ENCODE data around the gene TBL2.
"Not testable (repeated sequence)": the region's sequence is repeated elsewhere in the genome, so short reads cannot be mapped to it uniquely, and the experiment has no call there.

Gene TBL2

DNA sequence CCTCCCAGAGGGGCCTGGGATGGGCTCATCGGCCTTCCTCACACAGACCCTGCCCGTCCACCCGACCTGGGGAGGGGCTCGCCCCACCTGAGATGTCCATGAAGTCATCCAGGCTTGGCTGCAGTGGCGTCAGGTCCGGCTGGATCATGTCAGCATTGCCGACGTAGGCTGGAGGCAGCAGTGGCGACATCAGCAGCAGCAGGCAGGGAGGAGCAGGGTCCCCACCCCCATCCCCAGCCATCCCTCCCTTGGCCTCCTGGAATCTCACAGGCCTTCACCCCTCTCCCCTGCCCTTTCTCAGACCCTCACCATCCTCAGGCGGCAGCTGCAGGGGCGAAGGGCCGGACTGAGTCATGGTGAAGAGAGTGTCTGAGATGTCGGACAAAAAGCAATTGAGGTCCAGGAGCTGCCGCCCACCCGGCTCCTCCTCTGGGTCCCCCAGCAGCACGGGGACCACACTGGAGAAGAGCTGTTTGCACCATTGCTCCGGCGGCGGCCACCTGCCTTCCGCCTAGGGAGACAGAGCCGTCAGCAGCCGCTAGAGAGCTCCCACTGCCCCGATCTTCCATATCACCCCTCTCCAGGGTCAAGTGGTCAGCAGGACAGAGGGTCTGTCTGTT, 27.3 kb upstream of the TBL2 start:
- DNase-seq: no peak

DNA sequence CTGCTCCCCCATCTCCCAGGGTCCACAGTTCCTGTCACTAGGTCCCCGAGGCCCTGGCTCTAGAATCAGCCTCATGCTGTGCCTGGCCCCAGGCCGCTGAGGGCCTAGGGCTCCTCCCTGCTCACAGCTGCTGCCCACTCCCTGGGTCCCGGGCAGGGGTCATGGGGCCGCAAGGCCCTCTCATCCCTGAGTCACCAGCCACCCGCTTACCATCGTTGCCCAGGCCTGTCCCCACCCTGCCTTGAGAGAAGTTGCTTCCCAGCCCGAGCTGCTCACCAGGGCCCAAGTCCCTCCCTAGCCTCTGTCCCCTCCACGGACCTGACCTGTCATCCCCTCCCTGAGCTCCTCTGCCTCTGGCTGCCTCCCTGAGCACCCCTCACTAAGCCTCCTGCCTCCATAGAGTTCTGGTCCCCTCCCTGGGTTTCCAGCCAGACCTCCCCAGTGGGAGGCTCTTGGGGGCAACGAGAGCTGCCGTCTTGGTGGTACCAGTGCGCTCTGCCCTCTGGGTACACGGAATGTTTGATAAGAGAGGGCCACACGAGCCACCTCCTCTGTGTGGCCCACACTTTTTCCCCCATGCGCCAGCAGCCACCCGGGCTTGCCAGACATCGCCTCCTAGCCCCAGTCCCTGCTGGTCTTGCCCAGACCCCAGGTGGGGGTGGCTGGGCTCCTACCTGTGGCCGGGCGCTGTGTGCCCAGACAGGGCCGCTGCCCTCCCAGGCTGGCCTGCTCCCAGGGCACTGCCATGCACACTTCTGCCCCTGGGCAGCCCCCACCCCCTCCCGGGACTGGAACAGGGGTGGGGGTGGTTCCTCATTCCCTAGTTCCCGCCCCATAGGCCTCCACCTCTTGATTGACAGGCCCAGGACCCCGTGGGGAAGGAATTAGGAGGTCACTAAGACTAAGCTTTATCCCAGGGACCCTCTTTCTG, 24.6 kb upstream of the TBL2 start:
- DNase-seq: no peak

- no peak for DNase-seq
Measured at GRCh38 chr7:73599916-73600315, 21.5 kb upstream of the TBL2 start.

GRCh38 chr7:73599151-73599882, 20.9 kb upstream of the TBL2 start:
- no peak for DNase-seq

DNA sequence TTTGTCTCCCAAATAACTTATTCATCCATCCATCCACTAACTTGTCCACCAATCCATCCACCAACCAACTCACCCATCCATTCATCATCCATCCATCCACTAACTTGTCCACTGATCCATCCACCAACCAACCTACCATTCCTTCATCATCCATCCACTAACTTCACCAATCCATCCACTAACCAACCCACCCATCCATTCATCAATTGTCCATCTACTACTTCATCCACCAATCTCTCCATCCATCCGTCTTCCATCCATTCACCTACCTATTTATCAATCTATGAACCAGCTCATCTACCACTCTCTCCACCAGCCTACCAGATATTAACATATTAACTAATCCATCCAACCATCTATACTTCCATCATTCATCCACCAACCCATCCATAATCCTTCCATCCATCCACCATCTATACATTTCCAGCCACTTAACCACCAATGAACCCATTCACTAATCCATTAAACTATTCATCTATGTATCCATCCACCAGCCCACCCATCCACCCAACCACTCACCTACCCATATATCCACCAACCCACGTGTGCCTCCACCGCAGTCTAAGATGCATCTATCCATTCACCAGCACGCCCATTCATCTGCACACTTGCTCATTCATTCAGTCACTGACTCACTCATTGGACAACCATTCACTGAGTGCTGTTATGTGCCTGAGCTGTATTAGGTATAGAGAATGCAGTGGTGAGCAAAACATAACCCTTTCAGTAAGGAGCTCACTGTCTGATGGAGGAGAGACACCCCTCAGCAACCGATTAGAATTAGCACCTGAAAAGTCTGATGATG, 19.8 kb upstream of the TBL2 start:
- DNase-seq: no peak

- DNase-seq: no peak
Measured at GRCh38 chr7:73596191-73597065, 18.0 kb upstream of the TBL2 start.

- no peak for DNase-seq
Measured at GRCh38 chr7:73595358-73595757, 17.0 kb upstream of the TBL2 start.

GRCh38 chr7:73593207-73594045, 15.0 kb upstream of the TBL2 start:
- DNase-seq: no peak

- DNase-seq: no peak
Measured at GRCh38 chr7:73586911-73587310, 8.5 kb upstream of the TBL2 start.

- no peak for DNase-seq
Measured at GRCh38 chr7:73585196-73585595, 6.8 kb upstream of the TBL2 start.

DNA sequence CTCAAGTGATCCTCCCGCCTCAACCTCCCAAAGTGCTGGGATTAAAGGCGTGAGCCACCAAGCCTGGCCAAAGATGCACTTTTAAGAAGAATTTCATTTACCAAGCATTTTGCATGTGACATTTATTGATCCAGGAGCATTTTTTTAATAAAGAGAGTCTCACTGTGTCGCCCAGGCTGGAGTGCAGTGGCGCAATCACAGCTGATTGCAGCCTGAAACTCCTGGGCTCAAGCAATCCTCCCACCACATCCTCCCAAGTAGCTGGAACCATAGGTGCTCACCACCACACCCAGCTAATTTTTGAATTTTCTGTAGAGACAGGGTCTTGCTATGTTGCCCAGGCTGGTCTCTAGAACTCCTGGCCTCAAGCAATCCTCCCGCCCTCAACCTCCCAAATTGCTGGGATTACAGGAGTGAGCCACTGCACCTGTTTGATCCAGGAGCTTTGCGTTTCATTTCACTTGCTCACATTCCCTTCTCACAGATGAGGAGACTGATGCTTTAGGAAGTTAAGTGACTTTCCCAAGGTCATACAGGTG, 4.4 kb upstream of the TBL2 start:
- no peak for DNase-seq

DNA sequence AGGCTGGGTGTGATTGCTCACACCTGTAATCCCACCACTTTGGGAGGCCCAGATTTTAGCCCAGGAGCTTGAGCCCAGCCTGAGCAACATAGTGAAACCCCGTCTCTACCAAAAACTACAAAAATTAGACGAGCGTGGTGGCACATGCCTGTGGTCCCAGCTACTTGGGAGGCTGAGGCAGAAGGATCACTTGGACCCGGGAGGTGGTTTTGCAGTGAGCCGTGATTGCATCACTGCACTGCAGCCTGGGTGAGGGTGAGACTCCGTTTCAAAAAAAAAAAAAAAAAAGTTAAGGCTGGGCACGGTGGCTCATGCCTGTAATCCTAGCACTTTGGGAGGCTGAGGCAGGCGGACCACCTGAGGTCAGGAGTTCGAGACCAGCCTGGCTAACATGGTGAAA, 2.6 kb upstream of the TBL2 start:
- not testable (repeated sequence) for DNase-seq

GRCh38 chr7:73577627-73578341, 595 bp downstream of the TBL2 start:
- DNase-seq: no peak

- no peak for DNase-seq
Measured at GRCh38 chr7:73573791-73574190, 4.6 kb downstream of the TBL2 start.

DNA sequence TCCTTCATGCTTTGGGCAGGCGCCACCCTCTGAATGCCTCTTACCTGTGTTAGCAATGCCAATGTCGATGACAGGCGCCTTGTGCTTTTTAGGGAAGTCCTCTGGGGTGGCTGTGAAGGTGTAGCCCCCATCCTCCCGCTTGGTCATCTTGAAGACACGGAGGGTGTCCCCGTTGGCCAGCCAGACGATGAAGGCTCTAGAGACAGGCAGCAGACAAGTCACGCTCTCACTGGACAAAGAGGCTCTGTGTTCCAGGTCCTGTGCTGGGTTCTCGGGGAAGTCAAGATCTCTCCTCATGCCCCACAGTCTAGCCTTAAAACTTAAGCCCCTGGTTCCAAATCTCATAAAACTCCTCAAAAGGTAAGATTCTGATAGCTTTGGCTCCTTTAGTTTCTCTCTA, 5.1 kb downstream of the TBL2 start:
- no peak for DNase-seq

GRCh38 chr7:73572767-73573186, 5.6 kb downstream of the TBL2 start:
- DNase-seq: no peak

- DNase-seq: no peak
Measured at GRCh38 chr7:73570977-73571376, 7.4 kb downstream of the TBL2 start.

DNA sequence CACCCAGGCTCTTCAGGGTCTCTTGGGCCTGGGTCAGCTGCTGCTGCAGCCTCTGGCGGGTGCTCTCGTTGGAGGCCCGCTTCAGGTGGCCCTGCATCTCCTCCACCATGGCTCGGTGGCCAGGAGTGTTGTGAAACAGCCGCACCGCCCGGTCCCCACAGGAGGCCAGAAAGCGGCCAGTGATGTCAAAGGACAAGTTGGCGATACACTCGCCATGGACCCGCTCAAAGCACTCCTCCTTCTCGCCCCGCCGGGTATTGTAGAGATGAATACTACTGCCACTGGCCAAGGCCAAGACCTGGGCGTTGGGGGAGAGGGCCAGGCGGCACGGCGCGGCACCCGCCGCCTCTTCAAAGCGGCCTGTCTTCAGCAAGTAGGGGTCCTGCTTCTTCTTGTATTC, 7.9 kb downstream of the TBL2 start:
- no peak for DNase-seq

GRCh38 chr7:73569042-73569608, 9.3 kb downstream of the TBL2 start:
- DNase-seq: no peak

Measured in KG1 (cell line).